ENCODE results near the gene FKBP5. TPM values are rescaled to one million over a fixed set of nuclear protein-coding genes. Genes with fewer than 3 reads are reported as not detected.
A peak's percentile ranks its signal among the peaks of the same experiment; 100 is the strongest.

Gene FKBP5
- total RNA-seq, 1 donor from 2014 or later = 4.6 TPM

DNA sequence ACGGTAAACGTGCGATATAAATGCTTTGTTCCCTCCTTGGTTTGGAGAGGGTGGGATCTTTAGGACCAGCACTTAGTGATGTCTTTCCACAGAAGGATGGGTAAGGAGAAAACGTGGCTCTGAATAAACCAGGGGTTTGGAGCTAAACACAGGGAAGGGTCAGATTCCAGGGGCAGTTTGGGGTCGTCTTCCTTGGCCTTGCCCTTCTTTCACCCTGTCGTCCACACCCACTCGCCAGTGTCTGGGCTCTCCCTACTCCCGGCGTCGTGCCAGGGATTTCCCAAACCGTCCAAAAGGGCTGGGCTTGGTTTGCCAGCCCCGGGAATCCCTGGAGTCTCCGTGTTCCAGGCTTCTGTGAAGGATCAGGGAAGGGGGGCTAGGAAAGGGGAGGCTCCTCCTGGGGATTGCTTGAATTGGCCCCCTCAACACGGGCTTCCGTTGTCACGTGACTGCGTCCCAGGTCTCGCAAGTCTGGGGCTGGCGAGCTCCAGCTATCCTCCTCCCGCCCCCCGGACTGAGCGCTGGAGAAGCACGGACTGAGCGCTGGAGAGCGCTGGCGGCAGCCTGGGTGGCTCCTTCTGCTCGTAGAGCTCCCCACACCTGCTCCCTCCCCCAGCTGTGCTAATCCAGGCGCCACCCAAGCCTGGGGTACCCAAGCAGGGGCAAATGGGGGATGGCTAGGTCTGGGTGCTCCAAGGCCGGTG, 38.7 kb upstream of the FKBP5 start:
- no peaks in the 10 kb centered on the region for H3K79me2 ChIP-seq (ENCODE audit: insufficient read depth, low read length)
- H3K4me3 Mint-ChIP-seq (ENCODE audit: unreplicated experiment) = peak overlapping the region; percentile 45
- no peaks in the 10 kb centered on the region for H3K36me3 ChIP-seq (ENCODE audit: insufficient read depth, low read length)
- TF ChIP-seq EZH2 (IDR thresholded peaks at IDR 0.05; ENCODE audit: insufficient read depth, low read length) = no peak
- TF ChIP-seq CTCF (IDR thresholded peaks at IDR 0.05; ENCODE audit: insufficient read depth, low read depth, low read length) = no peak
- H3K9ac ChIP-seq (ENCODE audit: low read length) = peak overlapping the region; percentile 73
- H2AFZ ChIP-seq (ENCODE audit: low read depth, low read length) = peak overlapping the region; percentile 93
- H3K27me3 ChIP-seq (ENCODE audit: insufficient read depth, low read length) = no peaks in the 10 kb centered on the region
- H3K9me3 ChIP-seq (ENCODE audit: insufficient read depth, low read depth, low read length) = no peaks in the 10 kb centered on the region
- no peaks in the 10 kb centered on the region for H3K36me3 Mint-ChIP-seq (ENCODE audit: low read depth, unreplicated experiment)
- peaks cover 28% of the 10 kb centered on the region for H3K4me1 Mint-ChIP-seq (ENCODE audit: low read depth, unreplicated experiment)
- peak overlapping the region; percentile 43 for H3K27ac ChIP-seq (ENCODE audit: low read depth, low read length)
- FAIRE-seq = no peak
- H3K27me3 Mint-ChIP-seq (ENCODE audit: low read depth, unreplicated experiment) = peaks cover 29% of the 10 kb centered on the region
- no peaks in the 10 kb centered on the region for H3K9me3 Mint-ChIP-seq (ENCODE audit: unreplicated experiment)
- DNase-seq (ENCODE audit: low read depth) = peak; percentile 59
- no peak overlapping the region for H3K27ac Mint-ChIP-seq (ENCODE audit: unreplicated experiment)
- H3K4me3 ChIP-seq (ENCODE audit: insufficient read depth, low read depth, low read length) = peak overlapping the region; percentile 63
- H3K4me1 ChIP-seq (ENCODE audit: insufficient read depth, low read length) = peaks cover 32% of the 10 kb centered on the region
- peak overlapping the region; percentile 97 for H3K4me2 ChIP-seq (ENCODE audit: low read length)
- H4K20me1 ChIP-seq (ENCODE audit: insufficient read depth, low read length) = no peaks in the 10 kb centered on the region

DNA sequence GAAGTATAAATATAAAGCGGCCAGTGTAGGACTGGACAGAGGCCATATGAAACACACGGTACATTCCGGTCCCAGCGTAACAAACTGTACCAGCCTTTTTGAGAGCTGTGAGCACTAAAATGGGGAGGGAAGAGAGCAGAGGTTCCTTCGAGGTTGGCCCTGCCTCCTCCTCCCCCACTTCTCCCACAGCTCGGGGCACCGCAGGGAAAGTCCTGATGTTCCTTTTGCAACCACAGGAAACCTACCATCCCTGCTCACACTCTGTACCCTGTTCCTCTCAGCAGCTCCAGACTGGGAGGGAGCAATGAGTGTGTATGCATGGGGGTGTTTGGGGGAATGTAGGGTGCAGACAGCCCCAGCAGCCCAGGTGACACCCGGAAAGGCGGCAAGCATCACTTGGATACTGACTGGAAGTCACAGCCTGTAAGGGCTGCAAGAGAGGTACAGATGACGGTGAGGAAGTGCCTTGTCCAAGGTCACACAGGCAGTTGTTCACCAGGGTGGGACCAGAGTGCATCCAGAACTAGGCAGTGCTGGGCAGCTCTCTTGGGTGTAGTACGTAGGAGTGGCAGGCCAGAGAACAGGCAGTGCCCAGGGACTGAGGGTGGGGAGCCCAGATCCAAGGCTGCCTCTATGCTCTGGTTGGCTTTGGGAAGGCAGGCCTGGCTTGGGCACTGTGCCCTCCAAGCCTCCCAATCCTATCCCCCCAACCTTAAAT, 37.2 kb upstream of the FKBP5 start:
- no peak overlapping the region for H3K27ac ChIP-seq (ENCODE audit: low read depth, low read length)
- H2AFZ ChIP-seq (ENCODE audit: low read depth, low read length) = no peak overlapping the region
- H3K9me3 ChIP-seq (ENCODE audit: insufficient read depth, low read depth, low read length) = no peaks in the 10 kb centered on the region
- Mint-ChIP-seq H3K9me3 (ENCODE audit: unreplicated experiment) (no peaks in the 10 kb centered on the region), H3K27me3 (ENCODE audit: low read depth, unreplicated experiment) (peaks cover 31% of the 10 kb centered on the region), H3K4me3 (ENCODE audit: unreplicated experiment) (no peak overlapping the region), H3K36me3 (ENCODE audit: low read depth, unreplicated experiment) (no peaks in the 10 kb centered on the region), H3K27ac (ENCODE audit: unreplicated experiment) (peak overlapping the region; percentile 36), H3K4me1 (ENCODE audit: low read depth, unreplicated experiment) (peaks cover 25% of the 10 kb centered on the region)
- H3K36me3 ChIP-seq (ENCODE audit: insufficient read depth, low read length) = no peaks in the 10 kb centered on the region
- H3K4me1 ChIP-seq (ENCODE audit: insufficient read depth, low read length) = peaks cover 25% of the 10 kb centered on the region
- FAIRE-seq = no peak
- H3K79me2 ChIP-seq (ENCODE audit: insufficient read depth, low read length) = no peaks in the 10 kb centered on the region
- no peak overlapping the region for H3K9ac ChIP-seq (ENCODE audit: low read length)
- no peak overlapping the region for H3K4me2 ChIP-seq (ENCODE audit: low read length)
- no peak for DNase-seq (ENCODE audit: low read depth)
- no peaks in the 10 kb centered on the region for H4K20me1 ChIP-seq (ENCODE audit: insufficient read depth, low read length)
- no peak overlapping the region for H3K4me3 ChIP-seq (ENCODE audit: insufficient read depth, low read depth, low read length)
- no peaks in the 10 kb centered on the region for H3K27me3 ChIP-seq (ENCODE audit: insufficient read depth, low read length)
- TF ChIP-seq EZH2 (IDR thresholded peaks at IDR 0.05; ENCODE audit: insufficient read depth, low read length) (no peak), CTCF (IDR thresholded peaks at IDR 0.05; ENCODE audit: insufficient read depth, low read depth, low read length) (no peak)

Measured in astrocyte (in vitro differentiated cells and primary cell).